ENCODE data around the gene GDPGP1.

The GDPGP1 gene

GRCh38 chr15:90231028-90232017 is 2.7 kb upstream of the GDPGP1 start:
- TF ChIP-seq CTCF (IDR thresholded peaks at IDR 0.05; ENCODE audit: borderline replicate concordance, control extremely low read depth, extremely low read depth, insufficient read depth, missing control alignments) = no peak
- in situ Hi-C loops (cut with MboI; ENCODE audit: low sequenced_read_pairs, unreplicated experiment) = no loop called here
- peak; percentile 83 for DNase-seq (ENCODE audit: low spot score)

GRCh38 chr15:90232196-90232595 is 1.8 kb upstream of the GDPGP1 start:
- in situ Hi-C loops (cut with MboI; ENCODE audit: low sequenced_read_pairs, unreplicated experiment) = no loop called here
- peak; percentile 37 for DNase-seq (ENCODE audit: low spot score)
- TF ChIP-seq CTCF (IDR thresholded peaks at IDR 0.05; ENCODE audit: borderline replicate concordance, control extremely low read depth, extremely low read depth, insufficient read depth, missing control alignments) = no peak

- in situ Hi-C loops (cut with MboI; ENCODE audit: low sequenced_read_pairs, unreplicated experiment) = no loop called here
- DNase-seq (ENCODE audit: low spot score) = peak; percentile 39
- peak; percentile 38 for TF ChIP-seq CTCF (IDR thresholded peaks at IDR 0.05; ENCODE audit: borderline replicate concordance, control extremely low read depth, extremely low read depth, insufficient read depth, missing control alignments)
These were observed 1.0 kb upstream of the GDPGP1 start for GRCh38 chr15:90232941-90233386.

- peak; percentile 99 for DNase-seq (ENCODE audit: low spot score)
- no peak for TF ChIP-seq CTCF (IDR thresholded peaks at IDR 0.05; ENCODE audit: borderline replicate concordance, control extremely low read depth, extremely low read depth, insufficient read depth, missing control alignments)
- in situ Hi-C loops (cut with MboI; ENCODE audit: low sequenced_read_pairs, unreplicated experiment) = no loop called here
These were observed 468 bp upstream of the GDPGP1 start, which contains the start of gene CIB1 for GRCh38 chr15:90233387-90234095. Gene CIB1, minus strand, starts transcription at chr15:90233941. Its CDS starts 56 bp downstream, at chr15:90233885.

- DNase-seq (ENCODE audit: low spot score) = no peak
- in situ Hi-C loops (cut with MboI; ENCODE audit: low sequenced_read_pairs, unreplicated experiment) = no loop called here
- no peak for TF ChIP-seq CTCF (IDR thresholded peaks at IDR 0.05; ENCODE audit: borderline replicate concordance, control extremely low read depth, extremely low read depth, insufficient read depth, missing control alignments)
These were observed 5.4 kb downstream of the GDPGP1 start for GRCh38 chr15:90239371-90239770.

GRCh38 chr15:90240856-90241255 is 6.8 kb downstream of the GDPGP1 start:
- DNase-seq (ENCODE audit: low spot score) = no peak
- TF ChIP-seq CTCF (IDR thresholded peaks at IDR 0.05; ENCODE audit: borderline replicate concordance, control extremely low read depth, extremely low read depth, insufficient read depth, missing control alignments) = no peak
- in situ Hi-C loops (cut with MboI; ENCODE audit: low sequenced_read_pairs, unreplicated experiment) = no loop called here

All from GM13976 (cell line).